Measurements from ENCODE around the gene RBM27.
"Not testable (repeated sequence)": the region's sequence is repeated elsewhere in the genome, so short reads cannot be mapped to it uniquely, and the experiment has no call there.

RBM27 gene

GRCh38 chr5:146206257-146206656, 2.9 kb downstream of the RBM27 start:
- DNase-seq = no peak

- no peak for DNase-seq
Observed at GRCh38 chr5:146208916-146209522, 5.6 kb downstream of the RBM27 start.

- DNase-seq = no peak
Observed at GRCh38 chr5:146209714-146210113, 6.3 kb downstream of the RBM27 start.

GRCh38 chr5:146210810-146211209, 7.4 kb downstream of the RBM27 start:
- DNase-seq = not testable (repeated sequence)

- no peak for DNase-seq
Observed at GRCh38 chr5:146213210-146213826, 9.9 kb downstream of the RBM27 start.

GRCh38 chr5:146214881-146215280, 11.5 kb downstream of the RBM27 start:
- not testable (repeated sequence) for DNase-seq

GRCh38 chr5:146218168-146218567, 14.8 kb downstream of the RBM27 start:
- no peak for DNase-seq

GRCh38 chr5:146219243-146219642, 15.8 kb downstream of the RBM27 start:
- DNase-seq = no peak

GRCh38 chr5:146221234-146221633, 17.8 kb downstream of the RBM27 start:
- DNase-seq = no peak

- DNase-seq = no peak
Observed at GRCh38 chr5:146222005-146222404, 18.6 kb downstream of the RBM27 start.

GRCh38 chr5:146223179-146223578, 19.8 kb downstream of the RBM27 start:
- no peak for DNase-seq

GRCh38 chr5:146229222-146229621, 25.8 kb downstream of the RBM27 start:
- DNase-seq = no peak

GRCh38 chr5:146232223-146232622, 28.8 kb downstream of the RBM27 start:
- DNase-seq = no peak

GRCh38 chr5:146233441-146233840, 30.0 kb downstream of the RBM27 start:
- no peak for DNase-seq

GRCh38 chr5:146238973-146239372, 35.6 kb downstream of the RBM27 start:
- DNase-seq = no peak

GRCh38 chr5:146240951-146241350, 37.5 kb downstream of the RBM27 start:
- DNase-seq = no peak

- DNase-seq = no peak
Observed at GRCh38 chr5:146243247-146243646, 39.8 kb downstream of the RBM27 start.

GRCh38 chr5:146248561-146248960, 45.2 kb downstream of the RBM27 start:
- no peak for DNase-seq

GRCh38 chr5:146249801-146250200, 46.4 kb downstream of the RBM27 start:
- no peak for DNase-seq

Measured in NCI-H526 treated with DMSO at 0.1 percent for 48 hours (cell line).